OCI-LY7 (cell line): ENCODE results near the gene GLS.

Experiments used
- EZH2phosphoT487 ChIP-seq: fragments of 200-600 bp; sonication (generic); IDR thresholded peaks from 2 replicates; pipeline ENCODE4 v1.6.1; 2018; ENCODE audit warnings: low read depth, borderline replicate concordance, mild to moderate bottlenecking, mixed run types, antibody characterized with exemption, low read length, moderate library complexity, mixed read lengths
- TF ChIP-seq, protein P1 (sequence below): fragments of 200-600 bp; sonication (generic); conservative IDR thresholded peaks from 2 replicates; pipeline ENCODE4 v1.5.1; 2014; ENCODE audit warnings: mild to moderate bottlenecking, antibody characterized with exemption, low read length, moderate library complexity, mixed read lengths

DNA sequence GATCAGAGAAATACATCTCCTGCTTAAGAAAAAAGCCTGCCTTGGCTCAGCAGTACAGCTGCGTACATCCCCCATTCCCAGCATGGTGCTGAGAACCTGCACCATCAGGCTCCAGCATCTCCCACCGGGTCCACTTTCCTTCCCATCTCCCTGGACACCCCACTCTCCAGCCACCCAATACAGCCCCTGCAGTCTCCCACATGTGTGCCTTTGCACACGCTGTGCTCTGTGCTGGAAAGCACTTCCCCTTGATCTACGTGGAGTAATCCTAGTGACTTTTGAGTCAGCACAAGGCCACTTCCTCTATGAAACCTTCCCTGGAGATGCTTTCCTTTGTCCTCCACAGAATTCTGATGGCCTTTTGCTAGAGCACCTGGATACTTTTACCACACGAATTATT, 116.3 kb downstream of the GLS start:
- TF ChIP-seq, protein P1, sequence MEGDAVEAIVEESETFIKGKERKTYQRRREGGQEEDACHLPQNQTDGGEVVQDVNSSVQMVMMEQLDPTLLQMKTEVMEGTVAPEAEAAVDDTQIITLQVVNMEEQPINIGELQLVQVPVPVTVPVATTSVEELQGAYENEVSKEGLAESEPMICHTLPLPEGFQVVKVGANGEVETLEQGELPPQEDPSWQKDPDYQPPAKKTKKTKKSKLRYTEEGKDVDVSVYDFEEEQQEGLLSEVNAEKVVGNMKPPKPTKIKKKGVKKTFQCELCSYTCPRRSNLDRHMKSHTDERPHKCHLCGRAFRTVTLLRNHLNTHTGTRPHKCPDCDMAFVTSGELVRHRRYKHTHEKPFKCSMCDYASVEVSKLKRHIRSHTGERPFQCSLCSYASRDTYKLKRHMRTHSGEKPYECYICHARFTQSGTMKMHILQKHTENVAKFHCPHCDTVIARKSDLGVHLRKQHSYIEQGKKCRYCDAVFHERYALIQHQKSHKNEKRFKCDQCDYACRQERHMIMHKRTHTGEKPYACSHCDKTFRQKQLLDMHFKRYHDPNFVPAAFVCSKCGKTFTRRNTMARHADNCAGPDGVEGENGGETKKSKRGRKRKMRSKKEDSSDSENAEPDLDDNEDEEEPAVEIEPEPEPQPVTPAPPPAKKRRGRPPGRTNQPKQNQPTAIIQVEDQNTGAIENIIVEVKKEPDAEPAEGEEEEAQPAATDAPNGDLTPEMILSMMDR, result no peak
- TF ChIP-seq EZH2phosphoT487, result no peak
